OCI-LY7 (cell line): ENCODE measurements around the gene C6orf89. TPM values are rescaled to one million over a fixed set of nuclear protein-coding genes. Genes with fewer than 3 reads are reported as not detected.

Source experiments
- BruUV-seq: library from RNA; stranded (reverse); fragments of 400-500 nt; replicated peaks from 2 replicates; lab custom pipeline; 2021; lab: Mats Ljungman, UMichigan
- CTCF ChIA-PET: fragments of 300-600 bp; sonication (Branson Sonifier 250); formaldehyde crosslinking; loops from one replicate; lab custom pipeline; 2022; ENCODE audit warnings: antibody characterized with exemption; ENCODE audit not compliant: unreplicated experiment; lab: Charles Lee
- POLR2A ChIA-PET: fragments of 300-600 bp; sonication (Branson Sonifier 250); formaldehyde crosslinking; loops from one replicate; lab custom pipeline; 2022; ENCODE audit warnings: antibody characterized with exemption; lab: Charles Lee
- DNase-seq: peaks from one replicate; pipeline ENCODE4 v3.0.0-alpha.2; 2015; ENCODE audit warnings: low spot score
- H2AFZ ChIP-seq: fragments of 200-600 bp; sonication (generic), shearing (Covaris generic); 2 replicates; pipeline ENCODE4 v1.6.1; 2014; ENCODE audit warnings: mild to moderate bottlenecking, antibody characterized with exemption, low read length, moderate library complexity
- H3K27ac ChIP-seq: fragments of 200-600 bp; sonication (generic); 2 replicates; pipeline ENCODE4 v1.5.1; 2014; ENCODE audit warnings: mixed run types, low read depth, mild to moderate bottlenecking, moderate library complexity, low read length, inconsistent platforms; ENCODE audit not compliant: poor library complexity, severe bottlenecking
- H3K36me3 ChIP-seq: fragments of 200-600 bp; sonication (generic); 2 replicates; pipeline ENCODE4 v1.6.1; 2014; ENCODE audit warnings: mild to moderate bottlenecking, antibody characterized with exemption, low read length, moderate library complexity, mixed read lengths; ENCODE audit not compliant: insufficient read depth
- H3K4me1 ChIP-seq: fragments of 200-600 bp; sonication (generic); 2 replicates; pipeline ENCODE4 v1.5.1; 2014; ENCODE audit warnings: mild to moderate bottlenecking, low read length; ENCODE audit not compliant: insufficient read depth, poor library complexity, severe bottlenecking
- H3K4me2 ChIP-seq: fragments of 200-600 bp; sonication (generic); 2 replicates; pipeline ENCODE4 v1.6.1; 2014; ENCODE audit warnings: mild to moderate bottlenecking, low read length
- H3K4me3 ChIP-seq: fragments of 200-600 bp; sonication (generic); 2 replicates; pipeline ENCODE4 v1.5.1; 2014; ENCODE audit warnings: mild to moderate bottlenecking, low read depth, low read length; ENCODE audit not compliant: poor library complexity, severe bottlenecking
- H3K79me2 ChIP-seq: fragments of 200-600 bp; sonication (generic); 2 replicates; pipeline ENCODE4 v1.6.1; 2016; ENCODE audit warnings: low read depth, mild to moderate bottlenecking, low read length, moderate library complexity, mixed read lengths; ENCODE audit not compliant: insufficient read depth
- H3K9me2 ChIP-seq: fragments of 200-600 bp; sonication (generic); 2 replicates; pipeline ENCODE4 v1.6.1; 2016; ENCODE audit warnings: mild to moderate bottlenecking, low read length, mixed read lengths; ENCODE audit not compliant: insufficient read depth
- H3K9me3 ChIP-seq: fragments of 200-600 bp; sonication (generic); 2 replicates; pipeline ENCODE4 v1.6.1; 2014; ENCODE audit warnings: mild to moderate bottlenecking, mixed run types, low read length, mixed read lengths
- H4K20me1 ChIP-seq: fragments of 200-600 bp; sonication (generic); 2 replicates; pipeline ENCODE4 v1.6.1; 2014; ENCODE audit warnings: mild to moderate bottlenecking, antibody characterized with exemption, low read length, moderate library complexity, mixed read lengths; ENCODE audit not compliant: insufficient read depth
- CTCF ChIP-seq: fragments of 200-600 bp; sonication (generic); conservative IDR thresholded peaks from 2 replicates; pipeline ENCODE4 v1.5.1; 2014; ENCODE audit warnings: mild to moderate bottlenecking, antibody characterized with exemption, low read length, moderate library complexity, mixed read lengths
- EZH2phosphoT487 ChIP-seq: fragments of 200-600 bp; sonication (generic); IDR thresholded peaks from 2 replicates; pipeline ENCODE4 v1.6.1; 2018; ENCODE audit warnings: low read depth, borderline replicate concordance, mild to moderate bottlenecking, mixed run types, antibody characterized with exemption, low read length, moderate library complexity, mixed read lengths
- intact Hi-C: fragments of 100-400 bp; cut with micrococcal nuclease; formaldehyde crosslinking; loops from one replicate; pipeline ENCODE4 v1.10.0; 2022; ENCODE audit not compliant: unreplicated experiment
- total RNA-seq, 2 experiments: library from RNA; depleted of rRNA in 1 of 2; stranded (reverse); fragments of >200 nt in 1 of 2; shearing (Covaris generic) in 1 of 2; gene quantifications; 2 replicates each; pipeline ENCODE4 v1.2.3, GENCODE V29; 2014 to 2022

The C6orf89 gene
- total RNA-seq, 2 experiments from 2014 or later: 20.1 to 25.7 TPM

GRCh38 chr6:36957773-36958271 is 72.1 kb downstream of the C6orf89 start:
- Histone ChIP-seq H3K9me3 (no peaks in the 10 kb centered on the region), H3K4me2 (no peak overlapping the region), H3K9me2 (no peaks in the 10 kb centered on the region), H3K4me1 (peaks cover 23% of the 10 kb centered on the region), H3K27ac (no peak overlapping the region), H4K20me1 (no peaks in the 10 kb centered on the region), H3K36me3 (no peaks in the 10 kb centered on the region), H3K79me2 (no peaks in the 10 kb centered on the region), H3K4me3 (no peak overlapping the region), H2AFZ (no peak overlapping the region)
- POLR2A ChIA-PET: no interaction called here
- no peak for DNase-seq
- intact Hi-C loops: no loop called here
- no TSS peak for BruUV-seq
- TF ChIP-seq EZH2phosphoT487: no peak
- CTCF ChIA-PET: no interaction called here

GRCh38 chr6:36958775-36959554 is 73.2 kb downstream of the C6orf89 start:
- intact Hi-C loops: no loop called here
- ChIA-PET POLR2A (no interaction called here), CTCF (no interaction called here)
- Histone ChIP-seq H4K20me1 (no peaks in the 10 kb centered on the region), H3K27ac (no peak overlapping the region), H3K36me3 (no peaks in the 10 kb centered on the region), H3K4me1 (peaks cover 34% of the 10 kb centered on the region), H3K9me2 (no peaks in the 10 kb centered on the region), H2AFZ (no peak overlapping the region), H3K9me3 (no peaks in the 10 kb centered on the region), H3K79me2 (no peaks in the 10 kb centered on the region), H3K4me3 (no peak overlapping the region), H3K4me2 (no peak overlapping the region)
- TF ChIP-seq CTCF (no peak), EZH2phosphoT487 (no peak)
- no TSS peak for BruUV-seq
- no peak for DNase-seq

DNA sequence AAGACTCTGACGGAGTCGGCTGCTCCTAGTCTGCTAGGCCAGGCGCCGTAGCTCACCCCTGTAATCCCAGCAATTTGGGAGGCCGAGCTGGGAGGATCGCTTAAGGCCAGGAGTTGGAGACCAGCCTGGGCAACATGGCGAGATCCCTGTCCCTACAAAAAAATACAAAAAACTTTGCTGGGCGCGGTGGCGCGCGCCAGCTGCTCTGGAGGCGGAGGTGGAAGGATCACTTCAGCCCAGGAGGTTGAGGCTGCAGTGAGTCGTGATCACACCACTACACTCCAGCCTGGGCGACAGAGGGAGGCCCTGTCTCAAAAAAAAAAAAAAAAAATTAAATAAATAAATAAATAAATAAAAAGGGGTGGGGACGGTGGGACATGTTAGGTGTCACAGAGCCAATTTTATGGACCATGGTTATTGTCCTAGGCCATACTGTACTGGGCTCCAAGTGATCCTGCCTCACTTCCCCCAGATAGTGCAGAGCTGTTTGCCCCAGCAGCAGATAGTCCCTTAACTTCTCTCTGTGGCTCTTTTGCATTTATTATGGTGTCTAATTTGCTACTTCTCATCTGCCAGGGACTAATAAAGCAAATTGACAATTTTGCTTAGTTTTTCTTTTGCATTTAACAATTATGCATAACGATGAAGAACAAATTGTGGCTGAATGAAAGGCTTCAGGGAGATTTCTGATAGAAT is 74.0 kb downstream of the C6orf89 start:
- Histone ChIP-seq H3K79me2 (no peaks in the 10 kb centered on the region), H2AFZ (no peak overlapping the region), H3K4me2 (no peak overlapping the region), H3K9me2 (no peaks in the 10 kb centered on the region), H3K27ac (no peak overlapping the region), H3K4me3 (no peak overlapping the region), H3K36me3 (no peaks in the 10 kb centered on the region), H3K9me3 (no peaks in the 10 kb centered on the region), H4K20me1 (no peaks in the 10 kb centered on the region), H3K4me1 (peaks cover 36% of the 10 kb centered on the region)
- DNase-seq: no peak
- BruUV-seq: no TSS peak
- POLR2A ChIA-PET: no interaction called here
- intact Hi-C loops: no loop called here
- TF ChIP-seq EZH2phosphoT487 (no peak), CTCF (no peak)
- CTCF ChIA-PET: no interaction called here
